CD14-positive monocyte (primary cell): ENCODE results near the gene ITGAL. TPM values are rescaled to one million over a fixed set of nuclear protein-coding genes. Genes with fewer than 3 reads are reported as not detected.

Source experiments
- DNase-seq, 3 donors: peaks; one replicate each; pipeline ENCODE4 v3.0.0-alpha.2; 2011 to 2022
- H2AFZ ChIP-seq: 2 replicates; pipeline ENCODE4 v1.6.0; 2012; ENCODE audit warnings: mild to moderate bottlenecking, low read depth, low read length, inconsistent platforms; ENCODE audit not compliant: insufficient read depth, poor library complexity, severe bottlenecking
- H3K27ac ChIP-seq, 2 donors: 1 replicate in 1 of 2; 2 replicates in 1 of 2; pipeline ENCODE4 v1.5.1; 2012 to 2013; ENCODE audit warnings: low read length in 2 of 2, control low read depth in 1 of 2, inconsistent platforms in 1 of 2, low read depth in 1 of 2, mild to moderate bottlenecking in 1 of 2
- H3K27me3 ChIP-seq, 2 donors: one replicate each; pipeline versions ENCODE4 v1.6.0 to v1.6.1; 2011 to 2013; ENCODE audit warnings: low read length in 2 of 2; ENCODE audit not compliant: control insufficient read depth in 2 of 2, insufficient read depth in 2 of 2
- H3K36me3 ChIP-seq, 2 donors: replicated peaks in 1 of 2; 1 replicate in 1 of 2; 2 replicates in 1 of 2; pipeline versions ENCODE4 v1.5.1 to v1.6.1; 2012 to 2013; ENCODE audit warnings: low read length in 2 of 2, control low read depth in 1 of 2, inconsistent platforms in 1 of 2, mild to moderate bottlenecking in 1 of 2; ENCODE audit not compliant: insufficient read depth in 2 of 2, control insufficient read depth in 1 of 2
- H3K4me1 ChIP-seq, 2 donors: 1 replicate in 1 of 2; 2 replicates in 1 of 2; pipeline versions ENCODE4 v1.5.1 to v1.6.1; 2012 to 2013; ENCODE audit warnings: low read length in 2 of 2, control low read depth in 1 of 2, inconsistent platforms in 1 of 2, mild to moderate bottlenecking in 1 of 2, moderate library complexity in 1 of 2; ENCODE audit not compliant: insufficient read depth in 2 of 2, control insufficient read depth in 1 of 2
- H3K4me2 ChIP-seq: replicated peaks from 2 replicates; pipeline ENCODE3; 2012; ENCODE audit warnings: low read length, moderate library complexity, mild to moderate bottlenecking; ENCODE audit not compliant: poor library complexity, severe bottlenecking; ENCODE audit errors: extremely low read depth
- H3K4me3 ChIP-seq, 3 experiments: fragments of 200-600 bp in 1 of 3; sonication (generic) in 1 of 3; replicated peaks in 1 of 3; 1 replicate in 2 of 3; 2 replicates in 1 of 3; pipeline ENCODE4 v1.5.1; 2011 to 2013; ENCODE audit warnings: low read length in 3 of 3, mild to moderate bottlenecking in 3 of 3, control low read depth in 2 of 3, low read depth in 2 of 3, inconsistent platforms in 1 of 3, moderate library complexity in 1 of 3
- H3K79me2 ChIP-seq: 2 replicates; pipeline ENCODE4 v1.6.0; 2012; ENCODE audit warnings: mild to moderate bottlenecking, control low read depth, inconsistent platforms, low read length, moderate library complexity; ENCODE audit not compliant: insufficient read depth
- H3K9ac ChIP-seq: 2 replicates; pipeline ENCODE4 v1.6.0; 2017; ENCODE audit warnings: low read length, mild to moderate bottlenecking; ENCODE audit not compliant: insufficient read depth, poor library complexity, severe bottlenecking
- H3K9me3 ChIP-seq, 2 donors: replicated peaks in 1 of 2; 1 replicate in 1 of 2; 2 replicates in 1 of 2; pipeline versions ENCODE4 v1.5.1 to v1.6.1; 2012 to 2013; ENCODE audit warnings: low read length in 2 of 2, control low read depth in 1 of 2; ENCODE audit not compliant: control insufficient read depth in 1 of 2, insufficient read depth in 1 of 2
- H4K20me1 ChIP-seq: 2 replicates; pipeline ENCODE4 v1.6.0; 2012; ENCODE audit warnings: mild to moderate bottlenecking, low read length, control low read depth, moderate library complexity; ENCODE audit not compliant: insufficient read depth
- H3K27ac Mint-ChIP-seq, 7 donors: one replicate each; pipeline ENCODE4 v1.8.0; 2020; ENCODE audit warnings: mild to moderate bottlenecking in 7 of 7, mixed read lengths in 7 of 7, moderate library complexity in 6 of 7, inconsistent platforms in 2 of 7
- H3K27me3 Mint-ChIP-seq, 3 donors: one replicate each; pipeline ENCODE4 v1.8.0; 2021 to 2022; ENCODE audit warnings: low read depth in 3 of 3, mild to moderate bottlenecking in 3 of 3, mixed read lengths in 3 of 3, moderate library complexity in 3 of 3, inconsistent platforms in 1 of 3
- H3K36me3 Mint-ChIP-seq, 2 donors: one replicate each; pipeline ENCODE4 v1.8.0; 2020; ENCODE audit warnings: mixed read lengths in 2 of 2, inconsistent platforms in 1 of 2, mild to moderate bottlenecking in 1 of 2
- H3K4me1 Mint-ChIP-seq: one replicate; pipeline ENCODE4 v1.8.0; 2020; ENCODE audit warnings: mild to moderate bottlenecking, mixed read lengths
- H3K4me3 Mint-ChIP-seq, 2 donors: one replicate each; pipeline ENCODE4 v1.8.0; 2020; ENCODE audit warnings: mild to moderate bottlenecking in 2 of 2, mixed read lengths in 2 of 2, moderate library complexity in 1 of 2
- H3K9me3 Mint-ChIP-seq, 7 donors: one replicate each; pipeline ENCODE4 v1.8.0; 2020 to 2022; ENCODE audit warnings: mixed read lengths in 7 of 7, mild to moderate bottlenecking in 6 of 7, moderate library complexity in 6 of 7, inconsistent platforms in 2 of 7
- CTCF ChIP-seq: fragments of 200-600 bp; IDR thresholded peaks from one replicate; pipeline ENCODE4 v1.8.0; 2022; ENCODE audit warnings: antibody characterized with exemption, mild to moderate bottlenecking
- WGBS: methylation state at CpG from one replicate; pipeline ENCODE4 v1.1.5; 2013; ENCODE audit warnings: missing lambda C conversion rate; ENCODE audit not compliant: insufficient coverage; 5-methylcytosine and 5-hydroxymethylcytosine counted together
- intact Hi-C, 2 donors: fragments of 100-400 bp; cut with micrococcal nuclease; formaldehyde crosslinking; loops; one replicate each; pipeline versions ENCODE4 v1.15.0 to v1.15.1; 2023
- polyA plus RNA-seq, 3 donors: library from polyadenylated mRNA; depleted of rRNA in 1 of 3; unstranded in 2 of 3; stranded (reverse) in 1 of 3; fragments of 300-500 nt in 2 of 3; fragments of >200 nt in 1 of 3; fragmentation: Illumina TruSeq in 2 of 3; gene quantifications; 1 replicate in 2 of 3; 2 replicates in 1 of 3; pipeline ENCODE4 v1.2.3, GENCODE V29; 2012 to 2021

ITGAL gene
- polyA plus RNA-seq, 3 donors = 56.8 to 474 (median 109) TPM

GRCh38 chr16:30551781-30552180 lies 79.2 kb downstream of the ITGAL start:
- Histone ChIP-seq H3K79me2 (peaks cover 20% of the 10 kb centered on the region), H4K20me1 (peaks cover 6% of the 10 kb centered on the region), H3K9me3 (no peaks in the 10 kb centered on the region), H3K4me3 (no peak overlapping the region), H3K4me1 (peaks cover 11 to 22% of the 10 kb centered on the region in 2 donors), H3K4me2 (no peak overlapping the region), H2AFZ (no peak overlapping the region), H3K36me3 (peaks cover 12 to 16% of the 10 kb centered on the region in 2 donors), H3K27ac (no peak overlapping the region), H3K27me3 (no peaks in the 10 kb centered on the region), H3K9ac (no peak overlapping the region)
- Mint-ChIP-seq H3K27ac (peak overlapping the region in 2 of 7 donors; percentile 19 to 36), H3K9me3 (no peaks in the 10 kb centered on the region), H3K27me3 (peaks cover 0 to 2% (median 0%) of the 10 kb centered on the region in 3 donors), H3K4me1 (peaks cover 18% of the 10 kb centered on the region), H3K4me3 (no peak overlapping the region), H3K36me3 (peaks cover 18 to 34% of the 10 kb centered on the region in 2 donors)
- intact Hi-C loops = loop anchor here in 1 of 2 donors (10.0 kb wide), 1 partner anchor 63 kb away; the partner anchor contains the start of gene ZNF689
- WGBS = 42% methylated on average over 2 of the region's 3 CpGs
- TF ChIP-seq CTCF = no peak
- DNase-seq = no peak

- no peak for TF ChIP-seq CTCF
- Histone ChIP-seq H3K4me3 (no peak overlapping the region), H3K36me3 (peaks cover 12 to 16% of the 10 kb centered on the region in 2 donors), H3K27me3 (no peaks in the 10 kb centered on the region), H3K79me2 (peaks cover 32% of the 10 kb centered on the region), H3K9me3 (no peaks in the 10 kb centered on the region), H3K4me1 (peaks cover 19 to 26% of the 10 kb centered on the region in 2 donors), H3K27ac (peak overlapping the region in 1 of 2 donors; percentile 10), H3K9ac (no peak overlapping the region), H3K4me2 (no peak overlapping the region), H2AFZ (no peak overlapping the region), H4K20me1 (peaks cover 6% of the 10 kb centered on the region)
- DNase-seq = no peak
- Mint-ChIP-seq H3K4me3 (no peak overlapping the region), H3K4me1 (peaks cover 23% of the 10 kb centered on the region), H3K27me3 (peaks cover 0 to 2% (median 0%) of the 10 kb centered on the region in 3 donors), H3K27ac (peak overlapping the region in 5 of 7 donors; percentile 21 to 75 (median 45)), H3K36me3 (peaks cover 18 to 34% of the 10 kb centered on the region in 2 donors), H3K9me3 (no peaks in the 10 kb centered on the region)
- WGBS = 100% methylated on average over 4 of the region's 4 CpGs
- intact Hi-C loops = loop anchor here in 1 of 2 donors (10.0 kb wide), 1 partner anchor 62 kb away; the partner anchor contains the start of gene ZNF689
Observed at GRCh38 chr16:30552956-30553355, 80.4 kb downstream of the ITGAL start.
